CD4-positive, alpha-beta T cell (primary cell): ENCODE measurements around the gene SEC62. TPM values are rescaled to one million over a fixed set of nuclear protein-coding genes. Genes with fewer than 3 reads are reported as not detected.

Experiments
- ATAC-seq: fragments of 200-7000 bp; cut with Tn5 transposase; one replicate; pipeline ENCODE4 v1.10.0; 2022; ENCODE audit warnings: mild to moderate bottlenecking; ENCODE audit not compliant: poor library complexity
- CTCF ChIA-PET: fragments of 350-600 bp; sonication (Branson Sonifier 250); formaldehyde crosslinking; loops from one replicate; lab custom pipeline; 2021; ENCODE audit warnings: antibody characterized with exemption, inconsistent platforms; lab: Charles Lee
- POLR2A ChIA-PET: fragments of 350-600 bp; sonication (Branson Sonifier 250); formaldehyde crosslinking; loops from one replicate; lab custom pipeline; 2021; ENCODE audit warnings: antibody characterized with exemption, inconsistent platforms; lab: Charles Lee
- DNase-seq, 14 experiments: peaks; one replicate each; pipeline ENCODE4 v3.0.0-alpha.2; 2013 to 2020; ENCODE audit warnings: mixed read lengths in 2 of 14
- H3K27ac ChIP-seq, 2 donors: one replicate each; pipeline versions ENCODE4 v1.5.1 to v1.7.0; 2013; ENCODE audit warnings: low read length in 2 of 2, low read depth in 1 of 2, mild to moderate bottlenecking in 1 of 2
- H3K27me3 ChIP-seq, 2 experiments: 1 replicate in 1 of 2; 2 replicates in 1 of 2; pipeline versions ENCODE4 v1.6.1 to v1.7.0; 2013; ENCODE audit warnings: low read length in 2 of 2, control low read depth in 1 of 2, mild to moderate bottlenecking in 1 of 2, moderate library complexity in 1 of 2; ENCODE audit not compliant: insufficient read depth in 2 of 2, control insufficient read depth in 1 of 2
- H3K36me3 ChIP-seq: one replicate; pipeline ENCODE4 v1.6.1; 2013; ENCODE audit warnings: low read length, control low read depth; ENCODE audit not compliant: insufficient read depth
- H3K4me1 ChIP-seq: one replicate; pipeline ENCODE4 v1.6.1; 2013; ENCODE audit warnings: low read length, control low read depth; ENCODE audit not compliant: insufficient read depth
- H3K4me3 ChIP-seq: one replicate; pipeline ENCODE4 v1.5.1; 2013; ENCODE audit warnings: mild to moderate bottlenecking, low read length, moderate library complexity
- H3K9me3 ChIP-seq, 2 experiments: 1 replicate in 1 of 2; 2 replicates in 1 of 2; pipeline versions ENCODE4 v1.6.1 to v1.7.0; 2013; ENCODE audit warnings: low read length in 2 of 2, mild to moderate bottlenecking in 2 of 2, control low read depth in 1 of 2, moderate library complexity in 1 of 2; ENCODE audit not compliant: control insufficient read depth in 1 of 2, insufficient read depth in 1 of 2
- H3K27ac Mint-ChIP-seq: one replicate; pipeline ENCODE4 v1.8.0; 2020; ENCODE audit warnings: mixed read lengths
- H3K27me3 Mint-ChIP-seq: one replicate; pipeline ENCODE4 v1.8.0; 2021; ENCODE audit warnings: mixed read lengths
- H3K36me3 Mint-ChIP-seq: one replicate; pipeline ENCODE4 v1.8.0; 2021; ENCODE audit warnings: low read depth, mixed read lengths
- H3K4me1 Mint-ChIP-seq: one replicate; pipeline ENCODE4 v1.8.0; 2021; ENCODE audit warnings: low read depth, mixed read lengths
- H3K4me3 Mint-ChIP-seq: one replicate; pipeline ENCODE4 v1.8.0; 2020; ENCODE audit warnings: mild to moderate bottlenecking, mixed read lengths
- H3K9me3 Mint-ChIP-seq: one replicate; pipeline ENCODE4 v1.8.0; 2020; ENCODE audit warnings: mixed read lengths
- intact Hi-C, 2 experiments: fragments of 100-400 bp; cut with DNase I in 1 of 2; cut with micrococcal nuclease in 1 of 2; formaldehyde crosslinking; loops; one replicate each; pipeline versions ENCODE4 v1.15.1 to v1.9.0; 2023 to 2025; cut with DNase I, micrococcal nuclease
- total RNA-seq, 174 experiments: library from RNA in 2 of 174; stranded (reverse) in 2 of 174; gene quantifications; one replicate each; pipeline ENCODE4 v1.2.3 and lab custom pipeline; 2021 to 2026
- TF ChIP-seq, protein P1 (sequence below): fragments of 200-600 bp; IDR thresholded peaks from one replicate; pipeline ENCODE4 v1.8.0; 2022; ENCODE audit warnings: antibody characterized with exemption, mild to moderate bottlenecking

The SEC62 gene
- total RNA-seq, 2 experiments from 2014 or later: 113 to 117 TPM

DNA sequence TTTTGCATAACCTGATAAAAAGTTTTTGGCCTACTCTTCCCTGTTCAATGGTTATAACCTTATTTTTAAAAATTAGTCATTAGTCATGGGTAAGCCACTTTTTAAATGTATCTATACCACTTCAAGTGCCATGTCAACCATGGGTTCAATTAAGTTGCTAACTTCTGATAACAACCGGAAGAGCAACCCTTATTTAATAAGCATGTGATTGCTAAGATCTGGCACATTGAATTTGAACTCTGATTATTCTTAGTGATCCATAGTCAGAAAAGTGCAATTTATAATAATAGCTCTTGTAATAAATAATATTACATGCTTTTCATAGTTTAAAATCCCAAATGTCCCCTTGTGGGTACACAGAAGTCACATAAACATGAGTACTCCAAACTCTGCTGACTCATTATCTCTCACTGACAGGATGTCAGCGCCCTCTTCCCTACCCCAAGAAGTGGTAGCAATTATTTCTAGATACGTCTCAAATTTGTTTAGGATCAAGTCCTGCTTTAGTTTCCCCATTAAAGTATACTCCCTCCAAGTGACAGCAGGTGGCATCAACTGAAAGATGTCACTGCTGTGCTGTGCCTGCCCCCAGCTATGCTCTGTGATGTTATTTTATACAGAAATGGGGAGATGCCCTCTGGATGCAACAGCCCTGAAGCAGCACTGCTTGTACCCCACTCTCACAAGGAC is 36.6 kb upstream of the SEC62 start:
- Mint-ChIP-seq H3K9me3 (no peaks in the 10 kb centered on the region), H3K27ac (no peak overlapping the region), H3K4me1 (no peaks in the 10 kb centered on the region), H3K4me3 (no peak overlapping the region), H3K27me3 (peaks cover 12% of the 10 kb centered on the region), H3K36me3 (no peaks in the 10 kb centered on the region)
- DNase-seq (peak in 3 of 14 experiments; percentile 11 to 41 (median 25)), ATAC-seq (peak; percentile 54)
- Histone ChIP-seq H3K4me3 (no peak overlapping the region), H3K9me3 (no peaks in the 10 kb centered on the region), H3K27ac (no peak overlapping the region), H3K36me3 (no peaks in the 10 kb centered on the region), H3K4me1 (no peaks in the 10 kb centered on the region), H3K27me3 (no peaks in the 10 kb centered on the region)
- POLR2A ChIA-PET: no interaction called here
- TF ChIP-seq, protein P1, sequence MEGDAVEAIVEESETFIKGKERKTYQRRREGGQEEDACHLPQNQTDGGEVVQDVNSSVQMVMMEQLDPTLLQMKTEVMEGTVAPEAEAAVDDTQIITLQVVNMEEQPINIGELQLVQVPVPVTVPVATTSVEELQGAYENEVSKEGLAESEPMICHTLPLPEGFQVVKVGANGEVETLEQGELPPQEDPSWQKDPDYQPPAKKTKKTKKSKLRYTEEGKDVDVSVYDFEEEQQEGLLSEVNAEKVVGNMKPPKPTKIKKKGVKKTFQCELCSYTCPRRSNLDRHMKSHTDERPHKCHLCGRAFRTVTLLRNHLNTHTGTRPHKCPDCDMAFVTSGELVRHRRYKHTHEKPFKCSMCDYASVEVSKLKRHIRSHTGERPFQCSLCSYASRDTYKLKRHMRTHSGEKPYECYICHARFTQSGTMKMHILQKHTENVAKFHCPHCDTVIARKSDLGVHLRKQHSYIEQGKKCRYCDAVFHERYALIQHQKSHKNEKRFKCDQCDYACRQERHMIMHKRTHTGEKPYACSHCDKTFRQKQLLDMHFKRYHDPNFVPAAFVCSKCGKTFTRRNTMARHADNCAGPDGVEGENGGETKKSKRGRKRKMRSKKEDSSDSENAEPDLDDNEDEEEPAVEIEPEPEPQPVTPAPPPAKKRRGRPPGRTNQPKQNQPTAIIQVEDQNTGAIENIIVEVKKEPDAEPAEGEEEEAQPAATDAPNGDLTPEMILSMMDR: no peak
- intact Hi-C loops: no loop called here
- CTCF ChIA-PET: interaction anchor here (0.9 kb wide), 1 partner anchor 37 kb away, joined by 3 read pairs; the partner anchor contains the start of gene SEC62

DNA sequence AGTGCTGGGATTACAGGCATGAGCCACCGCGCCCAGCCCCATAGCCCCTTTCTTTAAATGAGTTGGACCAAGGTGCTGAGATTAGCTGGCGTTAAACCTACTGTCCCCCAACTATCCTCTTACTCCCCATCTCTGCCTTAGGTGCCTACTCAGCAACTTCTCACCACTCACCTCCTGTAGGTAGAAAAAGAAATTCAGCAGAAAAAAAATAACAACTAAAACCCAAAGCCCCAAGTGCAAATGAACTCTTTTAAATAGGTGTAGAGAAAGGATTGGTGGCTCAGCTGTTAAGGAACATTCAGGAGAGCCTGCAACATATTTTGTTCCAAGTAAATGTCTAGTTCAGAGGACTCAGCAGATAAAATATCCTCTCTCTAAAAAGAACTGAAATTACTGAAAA is 35.8 kb upstream of the SEC62 start:
- Mint-ChIP-seq H3K9me3 (no peaks in the 10 kb centered on the region), H3K4me3 (no peak overlapping the region), H3K4me1 (no peaks in the 10 kb centered on the region), H3K36me3 (no peaks in the 10 kb centered on the region), H3K27ac (no peak overlapping the region), H3K27me3 (peaks cover 12% of the 10 kb centered on the region)
- Histone ChIP-seq H3K9me3 (no peaks in the 10 kb centered on the region), H3K27ac (no peak overlapping the region), H3K36me3 (no peaks in the 10 kb centered on the region), H3K4me3 (no peak overlapping the region), H3K27me3 (no peaks in the 10 kb centered on the region), H3K4me1 (no peaks in the 10 kb centered on the region)
- intact Hi-C loops: no loop called here
- DNase-seq (no peak), ATAC-seq (no peak)
- POLR2A ChIA-PET: no interaction called here
- CTCF ChIA-PET: no interaction called here
- TF ChIP-seq, protein P1: no peak

DNA sequence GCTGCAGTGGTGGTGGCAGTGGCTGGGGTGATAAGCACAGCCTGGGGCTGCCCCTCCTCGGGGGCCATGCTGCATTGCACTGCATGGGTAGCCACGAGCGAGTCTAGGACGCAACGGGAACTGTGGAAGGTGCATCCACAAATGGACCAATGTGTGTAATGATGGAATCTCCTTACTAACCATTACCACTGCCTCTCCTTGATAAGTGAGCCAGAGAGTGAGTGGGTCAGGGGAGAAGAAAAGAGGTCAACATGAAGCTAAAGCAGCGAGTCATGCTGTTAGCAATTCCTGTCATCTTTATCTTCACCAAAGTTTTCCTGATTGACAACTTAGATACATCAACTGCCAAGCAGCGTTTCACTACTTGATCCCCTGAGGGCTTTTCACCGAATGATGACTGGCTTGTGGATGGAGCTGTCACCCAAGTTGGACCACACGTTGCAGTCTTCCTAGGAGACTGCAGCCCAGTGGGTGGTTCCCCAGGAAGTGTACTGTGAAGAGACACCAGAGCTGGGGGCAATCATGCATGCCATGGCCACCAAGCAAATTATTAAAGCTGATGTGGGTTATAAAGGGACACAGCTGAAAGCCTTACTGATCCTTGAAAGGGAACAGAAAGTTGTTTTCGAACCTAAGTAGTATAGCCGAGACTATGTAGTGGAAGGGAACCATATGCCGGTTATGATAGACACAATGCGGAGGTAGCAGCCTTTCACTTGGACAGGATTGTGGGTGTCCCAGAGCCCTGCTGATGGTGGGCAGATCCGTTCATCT is 34.7 kb upstream of the SEC62 start:
- DNase-seq (no peak), ATAC-seq (no peak)
- Mint-ChIP-seq H3K9me3 (no peaks in the 10 kb centered on the region), H3K27ac (no peak overlapping the region), H3K4me1 (no peaks in the 10 kb centered on the region), H3K4me3 (no peak overlapping the region), H3K27me3 (peaks cover 12% of the 10 kb centered on the region), H3K36me3 (no peaks in the 10 kb centered on the region)
- no peaks in the 10 kb centered on the region for H3K4me1 ChIP-seq
- POLR2A ChIA-PET: no interaction called here
- no peaks in the 10 kb centered on the region for H3K27me3 ChIP-seq
- intact Hi-C loops: no loop called here
- TF ChIP-seq, protein P1: no peak
- no peaks in the 10 kb centered on the region for H3K9me3 ChIP-seq
- H3K36me3 ChIP-seq: no peaks in the 10 kb centered on the region
- H3K4me3 ChIP-seq: no peak overlapping the region
- no peak overlapping the region for H3K27ac ChIP-seq
- CTCF ChIA-PET: no interaction called here
